Esophagus squamous epithelium (tissue), 4 donors: Measurements from ENCODE around the gene LMTK2.

ENCODE experiments used
- CTCF ChIP-seq, 6 experiments: fragments of 450-650 bp in 4 of 6; fragments of 200-600 bp in 2 of 6; sonication (generic) in 2 of 6; IDR thresholded peaks; one replicate each; pipeline ENCODE4 v1.5.1; 2016 to 2019; ENCODE audit warnings: antibody characterized with exemption in 6 of 6, mild to moderate bottlenecking in 4 of 6, moderate library complexity in 4 of 6
- POLR2A ChIP-seq, 4 donors: fragments of 450-650 bp; IDR thresholded peaks; one replicate each; pipeline ENCODE4 v1.6.1; 2017; ENCODE audit warnings: antibody characterized with exemption in 4 of 4, mild to moderate bottlenecking in 4 of 4, moderate library complexity in 3 of 4

GRCh38 chr7:98165827-98166667, 59.4 kb downstream of the LMTK2 start:
- TF ChIP-seq POLR2A (IDR thresholded peaks at IDR 0.05) (no peak), CTCF (IDR thresholded peaks at IDR 0.05) (peak; percentile 39 to 62 (median 51))
